DMS 273 (cell line): ENCODE data around the gene ZNF133.
"Not testable (repeated sequence)": the region's sequence is repeated elsewhere in the genome, so short reads cannot be mapped to it uniquely, and the experiment has no call there.

Source experiments
- DNase-seq: peaks from one replicate; lab custom pipeline; 2025; ENCODE audit not compliant: unreplicated experiment; lab: John Stamatoyannopoulos, UW

Gene ZNF133

DNA sequence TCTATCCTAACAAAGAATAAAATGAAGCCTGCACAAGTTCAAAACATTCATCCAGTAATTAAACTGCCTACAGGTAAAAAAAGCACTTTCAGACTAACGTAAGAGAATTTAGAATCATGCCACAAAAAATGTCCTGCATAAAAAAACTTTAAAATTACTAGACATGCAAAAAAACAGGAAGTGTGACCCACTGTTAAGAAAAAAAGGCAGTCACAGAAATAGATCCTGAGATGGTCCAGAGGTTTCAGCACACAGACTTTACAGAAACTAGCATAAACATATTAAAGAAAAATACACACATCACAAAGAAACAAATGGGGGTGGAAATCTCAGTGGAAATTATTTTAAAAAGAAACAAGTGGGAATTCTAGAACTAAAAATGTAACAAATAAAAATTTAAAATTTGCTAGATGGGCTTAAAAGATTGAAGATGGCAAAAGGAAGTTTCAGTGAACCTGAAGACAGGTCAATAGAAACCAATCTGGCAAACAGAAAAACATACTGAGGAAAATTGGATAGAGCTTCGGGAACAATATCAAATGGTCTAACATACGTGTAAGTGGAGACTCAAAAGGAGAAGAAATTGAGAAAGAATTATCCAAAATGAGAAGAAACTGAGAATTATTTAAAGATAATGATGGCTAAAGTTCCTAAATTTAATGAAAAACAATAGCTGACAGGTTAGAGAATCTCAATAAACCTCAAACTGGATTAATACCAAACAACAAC lies 3.4 kb upstream of the ZNF133 start:
- DNase-seq = peak; percentile 13

DNA sequence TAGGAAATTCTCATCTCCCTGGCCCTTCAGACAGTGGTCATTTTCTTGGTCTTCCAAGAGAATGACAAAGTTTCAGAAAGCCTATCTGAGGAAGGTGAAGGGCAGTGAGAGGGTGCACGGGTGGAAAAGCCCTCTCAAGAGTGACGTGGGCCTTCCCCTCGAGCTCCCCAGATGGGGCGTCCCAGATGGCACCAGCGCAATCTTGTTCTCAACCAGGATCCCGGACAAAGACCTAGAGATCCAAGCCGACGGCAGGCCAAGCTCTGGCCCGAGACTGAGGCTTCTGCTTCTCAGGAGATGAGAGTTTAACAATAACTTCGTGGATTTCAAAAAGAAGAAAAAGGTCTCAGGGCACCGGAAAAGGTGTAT lies 797 bp upstream of the ZNF133 start:
- DNase-seq = peak; percentile 72

DNA sequence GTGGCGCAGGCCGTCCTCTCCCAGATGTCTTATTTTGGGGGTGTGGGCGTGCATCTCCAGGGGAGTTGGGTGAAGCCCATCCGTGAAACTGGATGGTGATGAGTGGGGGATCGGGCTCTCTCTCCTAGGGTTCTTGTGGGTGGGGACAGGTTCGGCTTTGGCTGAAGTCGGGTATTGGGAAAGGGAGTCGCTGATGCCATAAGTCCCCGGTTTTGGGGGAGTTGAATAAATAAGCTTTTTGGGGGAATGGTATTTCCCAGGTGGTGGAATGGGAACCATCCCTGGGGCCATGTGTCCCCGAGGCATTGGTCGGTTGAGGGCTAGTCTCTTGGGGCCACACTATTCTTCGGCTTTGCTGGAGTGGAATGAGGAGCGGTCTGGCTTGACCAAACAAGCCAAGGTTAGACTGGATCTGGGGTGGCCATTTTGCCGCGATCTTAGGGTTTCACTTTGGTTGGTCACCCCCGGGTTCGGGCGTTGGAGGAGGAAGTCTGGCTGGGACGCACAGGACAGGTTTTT lies 481 bp downstream of the ZNF133 start:
- DNase-seq = peak; percentile 43

DNA sequence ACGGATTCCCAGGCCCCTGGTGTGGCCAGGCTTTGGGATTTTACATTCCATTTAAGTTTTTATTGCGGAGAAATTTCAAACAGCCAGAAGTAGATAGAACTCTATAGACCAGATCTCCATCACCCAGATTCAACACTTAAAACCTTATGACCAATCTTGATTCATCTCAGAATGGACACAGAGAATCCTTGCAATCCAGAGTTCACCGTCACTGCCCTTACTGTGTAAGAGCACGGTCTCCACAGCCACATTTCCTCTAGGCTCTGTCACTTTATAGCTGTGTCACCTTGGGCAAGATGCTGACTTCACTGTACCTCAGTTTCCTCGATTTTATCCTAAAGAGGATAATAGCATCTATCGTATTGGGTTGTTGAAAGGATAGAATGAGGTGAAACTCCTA lies 979 bp downstream of the ZNF133 start:
- DNase-seq = no peak

DNA sequence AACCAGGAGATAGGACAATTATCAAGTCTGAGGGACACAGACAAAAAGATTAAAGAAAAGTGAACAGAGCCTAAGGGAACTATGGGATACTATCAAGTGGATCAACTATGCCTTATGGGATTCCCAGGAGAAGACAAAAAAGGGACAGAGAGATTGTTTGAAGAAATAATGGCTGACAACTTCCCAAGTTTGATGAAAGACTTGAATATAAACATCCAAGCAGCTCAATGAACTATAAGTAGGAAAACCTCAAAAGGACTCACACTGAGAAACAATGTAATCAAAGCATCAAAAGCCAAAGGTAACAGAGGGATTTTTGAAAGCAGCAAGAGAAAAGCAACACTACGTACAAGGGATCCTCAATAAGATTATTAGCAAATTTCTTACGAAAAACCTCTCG lies 11.0 kb downstream of the ZNF133 start:
- DNase-seq = no peak

DNA sequence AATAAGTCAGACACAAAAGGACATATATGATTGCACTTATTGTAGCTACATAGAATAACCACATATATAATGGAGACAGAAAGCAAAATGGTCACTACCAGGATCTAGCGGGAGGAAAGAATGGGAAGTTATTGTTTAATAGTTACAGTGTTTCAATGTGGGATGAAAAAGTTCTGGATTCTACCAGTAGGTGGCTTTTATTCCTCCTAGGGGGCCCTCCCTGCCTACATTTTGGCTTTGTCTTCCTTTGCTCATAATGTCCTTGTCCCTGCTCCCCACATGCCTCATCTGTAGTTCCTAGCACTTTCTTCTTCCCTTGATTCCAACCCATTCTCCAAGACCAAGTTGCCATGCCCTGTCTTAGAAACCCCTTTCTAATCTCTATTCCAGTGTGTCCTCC lies 16.3 kb downstream of the ZNF133 start:
- peak; percentile 25 for DNase-seq

DNA sequence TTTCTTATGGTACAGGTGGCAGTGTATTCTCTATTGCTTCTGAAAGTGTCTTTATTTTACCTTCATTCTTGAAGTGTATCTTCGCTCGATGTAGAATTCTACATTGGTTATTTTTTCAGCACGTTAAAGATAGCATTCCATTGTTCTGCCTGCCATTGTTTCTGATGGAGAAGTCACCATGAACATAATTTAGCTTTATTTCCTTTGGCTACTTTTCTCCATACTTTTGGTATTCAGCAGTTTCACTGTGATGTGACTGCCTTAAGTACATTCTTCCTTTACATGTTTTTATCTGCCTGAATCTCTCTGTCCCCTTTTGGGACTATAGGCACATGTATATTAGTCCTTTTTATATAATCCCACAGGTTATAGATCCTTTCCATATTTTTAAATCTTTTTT lies 19.0 kb downstream of the ZNF133 start:
- DNase-seq = no peak

DNA sequence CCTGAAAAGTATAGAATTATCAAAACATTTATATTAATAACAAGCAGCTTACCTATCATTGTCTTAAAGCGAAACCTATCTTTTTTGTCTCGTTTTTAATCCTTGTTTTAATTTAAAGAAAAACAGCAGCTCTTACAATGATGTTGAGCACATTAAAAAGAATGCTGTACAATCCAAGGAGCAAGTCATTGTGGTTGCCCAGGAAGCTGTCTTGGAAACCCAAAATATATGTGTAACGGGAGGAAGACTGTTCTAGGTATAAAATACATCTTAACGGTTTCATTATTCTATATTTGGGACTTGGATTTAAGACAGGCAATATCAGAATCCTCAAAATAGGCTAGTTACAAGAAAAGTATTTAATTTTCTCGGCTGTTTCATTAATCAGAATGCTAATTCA lies 21.7 kb downstream of the ZNF133 start:
- DNase-seq = no peak

DNA sequence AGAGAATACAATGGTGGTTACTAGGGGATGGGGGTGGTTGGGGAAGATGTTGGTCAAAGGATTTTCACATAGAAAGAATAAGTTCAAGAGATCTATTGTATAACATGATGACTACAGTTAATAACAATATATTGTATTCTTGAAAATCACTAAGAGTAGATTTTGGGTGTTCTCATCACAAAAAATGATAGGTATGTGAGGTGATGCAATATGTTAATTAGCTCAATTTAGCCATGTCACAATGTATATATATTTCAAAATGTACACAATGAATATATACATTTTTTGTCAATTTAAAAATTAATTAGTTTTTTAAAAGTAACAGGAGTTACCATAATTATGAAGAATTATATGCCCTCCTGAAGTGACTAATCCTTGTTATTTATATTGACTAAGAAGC lies 22.3 kb downstream of the ZNF133 start:
- DNase-seq = no peak

DNA sequence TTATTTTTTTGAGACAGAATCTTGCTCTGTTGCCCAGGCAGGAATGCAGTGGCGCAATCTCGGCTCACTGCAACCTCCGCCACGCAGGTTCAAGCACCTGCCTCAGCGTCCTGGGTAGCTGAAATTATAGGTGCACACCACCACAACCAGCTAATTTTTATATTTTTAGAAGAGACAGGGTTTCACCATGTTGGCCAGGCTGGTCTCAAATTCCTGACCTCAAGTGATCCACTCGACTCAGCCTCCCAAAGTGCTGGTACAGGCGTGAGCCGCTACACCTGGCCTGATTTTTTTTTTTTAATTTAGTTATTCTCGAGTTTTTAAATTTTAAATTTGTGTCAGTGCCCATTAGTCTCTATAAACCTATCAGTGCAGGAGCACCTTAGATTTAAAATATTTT lies 24.4 kb downstream of the ZNF133 start:
- DNase-seq = no peak

DNA sequence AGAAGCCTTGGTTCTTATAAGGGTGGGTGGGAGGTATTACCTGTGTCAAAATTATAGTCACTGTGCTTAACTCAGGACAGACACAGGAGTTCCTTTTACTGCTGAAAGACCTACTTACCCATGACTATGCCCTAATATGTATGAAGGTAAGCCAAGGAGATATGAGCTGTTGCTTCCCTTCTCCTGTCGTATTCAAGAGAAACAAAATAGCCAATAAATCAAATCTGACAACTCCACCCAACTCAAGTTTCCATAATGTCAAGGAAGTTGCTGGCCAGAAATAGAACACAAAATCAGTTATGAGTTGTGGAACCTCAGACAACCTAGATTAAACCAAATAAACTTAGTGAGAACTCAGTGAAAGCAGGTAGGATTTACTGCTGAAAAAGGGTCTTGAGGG lies 25.1 kb downstream of the ZNF133 start:
- no peak for DNase-seq

DNA sequence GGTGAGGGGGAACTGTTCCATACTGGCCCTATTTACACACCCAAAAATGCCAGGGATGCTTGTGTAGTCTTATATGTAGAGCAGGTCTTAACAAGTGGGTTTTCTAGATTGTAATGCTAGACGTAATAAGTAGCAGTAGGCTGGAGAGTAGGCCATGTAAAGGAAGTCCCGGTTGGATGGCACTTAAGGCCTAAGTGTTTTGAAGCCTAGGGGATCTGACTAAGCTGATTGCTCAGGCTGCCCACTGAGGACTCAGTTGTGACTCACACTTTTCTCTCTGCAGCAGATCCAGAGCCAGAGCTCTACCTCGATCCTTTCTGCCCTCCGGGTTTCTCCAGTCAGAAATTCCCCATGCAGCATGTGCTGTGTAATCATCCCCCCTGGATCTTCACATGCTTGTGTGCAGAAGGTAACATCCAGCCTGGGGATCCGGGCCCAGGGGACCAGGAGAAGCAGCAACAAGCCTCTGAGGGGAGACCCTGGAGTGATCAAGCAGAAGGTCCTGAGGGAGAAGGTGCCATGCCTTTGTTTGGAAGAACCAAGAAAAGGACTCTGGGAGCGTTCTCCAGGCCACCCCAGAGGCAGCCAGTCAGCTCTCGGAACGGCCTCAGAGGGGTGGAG lies 26.6 kb downstream of the ZNF133 start:
- no peak for DNase-seq

DNA sequence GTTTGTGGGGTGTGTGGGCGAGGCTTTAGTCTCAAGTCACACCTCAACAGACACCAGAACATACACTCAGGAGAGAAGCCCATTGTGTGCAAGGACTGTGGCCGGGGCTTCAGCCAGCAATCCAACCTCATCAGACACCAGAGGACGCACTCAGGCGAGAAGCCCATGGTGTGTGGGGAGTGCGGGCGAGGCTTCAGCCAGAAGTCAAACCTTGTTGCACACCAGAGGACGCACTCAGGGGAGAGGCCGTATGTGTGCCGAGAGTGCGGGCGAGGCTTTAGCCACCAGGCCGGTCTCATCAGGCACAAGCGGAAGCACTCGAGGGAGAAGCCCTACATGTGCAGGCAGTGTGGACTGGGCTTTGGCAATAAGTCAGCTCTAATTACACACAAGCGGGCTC lies 27.8 kb downstream of the ZNF133 start:
- DNase-seq = no peak

DNA sequence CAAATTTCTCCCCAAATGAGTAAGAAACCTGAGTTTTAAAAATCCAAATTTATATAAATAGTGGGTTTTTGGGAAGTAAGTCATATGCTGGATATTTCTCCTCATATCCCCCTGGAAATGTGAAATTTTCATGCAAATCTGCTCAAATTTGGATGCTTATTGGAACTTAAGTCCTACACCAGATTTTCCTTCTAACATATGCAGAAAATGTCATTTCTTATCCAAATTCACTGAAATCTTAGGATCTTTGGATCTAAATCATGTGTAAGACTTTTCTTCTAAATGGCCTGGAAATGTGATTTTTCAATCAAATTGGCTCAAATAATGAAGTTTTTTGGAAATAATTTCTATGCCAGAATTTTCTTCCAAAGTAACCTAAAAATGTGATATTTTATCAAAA lies 33.0 kb downstream of the ZNF133 start:
- no peak for DNase-seq

DNA sequence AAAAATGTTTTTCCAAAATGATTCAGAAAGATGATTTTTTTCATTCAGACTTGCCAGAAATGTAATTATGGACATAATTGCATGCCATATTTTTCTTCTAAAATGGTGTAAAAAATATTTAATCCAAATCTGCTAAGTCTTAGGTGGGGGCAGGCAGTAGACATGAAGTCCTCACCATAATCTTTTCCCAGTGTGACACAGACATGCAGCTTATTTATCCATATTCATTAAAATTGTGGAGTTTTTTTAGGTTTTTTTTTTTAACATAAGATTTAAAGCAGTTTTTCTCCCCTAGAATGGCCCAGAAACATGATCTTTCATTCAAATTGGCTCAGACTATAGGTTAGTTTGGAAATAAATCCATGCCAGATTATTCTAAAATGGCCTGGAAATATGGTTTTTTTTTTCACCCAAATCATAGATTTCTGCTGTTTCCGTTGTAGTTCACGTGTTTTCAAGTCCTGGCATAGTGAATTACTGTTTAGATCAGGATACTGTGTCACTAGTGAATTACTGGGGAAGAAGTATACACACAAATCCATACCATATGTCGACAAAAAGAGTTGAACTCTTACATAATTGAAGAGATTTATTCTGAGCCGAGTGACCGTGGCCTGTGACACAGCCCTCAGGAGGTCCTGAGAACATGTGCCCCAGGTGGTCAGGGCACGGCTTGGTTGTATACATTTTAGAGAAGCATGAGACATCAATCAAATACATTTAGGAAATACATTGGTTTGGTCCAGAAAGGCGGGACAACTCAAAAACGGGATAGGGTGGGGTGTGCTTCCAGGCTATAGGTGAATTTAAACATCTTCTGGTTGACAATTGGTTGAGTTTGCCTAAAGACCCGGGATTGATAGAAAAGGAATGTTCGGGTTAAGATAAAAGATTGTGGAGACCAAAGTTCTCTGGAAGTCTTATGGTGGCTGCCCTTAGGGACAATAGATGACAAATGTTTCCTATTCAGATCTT lies 33.9 kb downstream of the ZNF133 start:
- no peak for DNase-seq

DNA sequence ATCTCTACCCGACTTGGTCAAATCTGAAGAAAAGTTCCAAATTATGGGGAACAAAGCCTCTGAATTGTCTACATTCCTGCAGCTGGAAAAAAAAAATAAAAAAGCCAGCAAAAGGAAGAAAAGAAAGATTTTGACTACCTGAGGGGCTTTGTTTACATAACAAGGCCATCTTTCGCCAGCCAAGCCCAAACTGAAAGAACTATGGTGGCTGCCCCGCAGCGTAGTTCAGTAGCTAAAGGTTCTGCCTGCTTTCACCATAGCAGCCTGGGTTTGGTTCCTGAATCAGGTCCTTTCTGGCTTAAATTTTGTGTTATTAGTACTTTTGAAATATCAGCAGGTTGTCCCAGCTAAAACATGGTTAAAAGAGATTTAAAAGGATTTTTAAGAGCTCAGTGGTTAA lies 35.4 kb downstream of the ZNF133 start:
- no peak for DNase-seq

DNA sequence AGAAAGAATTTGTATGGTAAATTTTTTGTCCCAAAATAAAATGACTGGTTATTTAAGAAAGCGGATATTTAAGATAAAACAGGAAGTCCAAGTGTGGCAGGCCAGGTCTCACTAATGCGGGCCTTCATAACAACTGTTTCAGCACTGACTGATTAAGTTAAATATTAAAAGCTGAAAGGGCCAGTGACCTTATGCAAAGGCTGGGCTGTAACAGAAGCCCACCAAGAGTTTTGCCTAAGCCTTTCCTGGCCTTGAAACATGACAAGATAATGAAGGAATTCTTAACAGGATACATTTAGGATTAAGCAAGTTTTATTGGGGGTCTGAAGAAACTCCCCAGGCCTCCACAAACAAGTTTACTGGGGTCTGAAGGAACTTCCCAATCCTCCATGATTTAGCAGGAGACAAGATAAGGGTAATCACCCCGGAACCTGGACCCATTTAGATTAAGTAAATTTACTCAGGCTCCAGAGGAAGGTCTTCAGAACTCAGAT lies 36.3 kb downstream of the ZNF133 start:
- DNase-seq = no peak

DNA sequence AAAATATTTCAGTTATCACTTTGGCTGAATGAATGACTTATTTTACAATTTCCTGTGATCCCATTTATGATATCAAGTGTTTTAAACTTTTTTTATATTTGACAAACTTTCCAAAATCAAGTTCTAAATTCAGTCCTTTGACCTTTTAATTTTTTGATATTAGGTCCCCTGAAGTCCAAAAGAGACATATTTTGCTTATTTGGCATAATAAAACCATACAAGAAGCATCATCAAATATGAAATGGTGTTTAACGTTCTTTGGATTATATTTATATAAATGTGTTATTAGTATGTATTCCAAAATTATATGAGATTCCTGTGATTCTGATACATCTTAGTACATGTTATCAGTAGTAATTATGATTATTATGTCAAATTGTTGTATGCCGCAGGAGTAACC lies 38.7 kb downstream of the ZNF133 start:
- no peak for DNase-seq

DNA sequence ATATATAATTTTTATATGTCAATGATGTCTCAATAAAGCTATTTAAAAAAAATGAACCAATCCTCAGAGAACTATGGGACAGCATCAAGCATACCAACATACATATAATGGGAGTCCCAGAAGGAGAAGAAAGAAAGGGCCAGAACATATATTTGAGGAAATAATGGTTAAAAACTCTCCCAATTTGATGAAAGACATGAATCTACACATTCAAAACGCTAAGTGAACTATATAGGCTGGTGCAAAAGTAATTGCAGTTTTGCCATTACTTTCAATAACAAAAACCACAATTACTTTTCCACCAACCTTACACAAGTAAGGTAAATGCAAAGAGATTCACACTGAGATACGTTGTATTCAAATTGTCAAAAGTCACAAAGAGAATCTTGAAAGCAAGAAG lies 43.4 kb downstream of the ZNF133 start:
- no peak for DNase-seq

DNA sequence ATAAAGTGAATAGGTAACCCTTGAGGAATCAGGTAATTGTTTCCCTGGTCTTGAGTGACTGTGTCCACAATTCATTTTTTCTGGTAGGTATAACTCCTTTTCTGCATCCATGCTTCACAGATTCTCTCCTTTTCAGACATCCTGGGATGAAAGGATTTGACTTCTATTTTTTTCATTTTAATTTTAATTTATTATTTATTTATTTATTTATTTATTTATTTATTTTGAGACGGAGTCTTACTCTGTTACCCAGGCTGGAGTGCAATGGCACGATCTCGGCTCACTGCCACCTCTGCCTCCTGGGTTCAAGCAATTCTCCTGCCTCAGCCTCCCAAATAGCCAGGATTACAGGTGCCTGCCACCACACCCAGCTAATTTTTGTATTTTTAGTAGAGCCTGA lies 61.4 kb downstream of the ZNF133 start:
- DNase-seq = not testable (repeated sequence)

DNA sequence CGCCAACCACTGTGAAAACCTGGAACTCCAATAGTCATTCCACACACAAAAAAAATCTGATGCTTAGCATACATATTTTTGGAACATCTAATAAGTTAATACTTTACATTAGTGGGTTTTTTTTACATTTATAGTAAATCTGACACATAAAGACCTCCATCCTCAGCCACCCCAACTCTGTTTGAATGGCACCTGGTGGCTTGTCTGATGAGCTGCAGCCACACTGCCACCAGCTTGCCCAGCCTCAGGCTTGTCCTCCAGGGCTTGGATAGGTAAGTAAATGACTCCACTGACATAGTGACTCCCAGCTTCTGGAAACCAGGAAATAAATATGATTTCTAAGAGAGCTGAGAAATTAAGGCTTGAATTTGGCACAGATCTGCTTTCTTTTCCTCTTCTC lies 71.5 kb downstream of the ZNF133 start:
- no peak for DNase-seq

DNA sequence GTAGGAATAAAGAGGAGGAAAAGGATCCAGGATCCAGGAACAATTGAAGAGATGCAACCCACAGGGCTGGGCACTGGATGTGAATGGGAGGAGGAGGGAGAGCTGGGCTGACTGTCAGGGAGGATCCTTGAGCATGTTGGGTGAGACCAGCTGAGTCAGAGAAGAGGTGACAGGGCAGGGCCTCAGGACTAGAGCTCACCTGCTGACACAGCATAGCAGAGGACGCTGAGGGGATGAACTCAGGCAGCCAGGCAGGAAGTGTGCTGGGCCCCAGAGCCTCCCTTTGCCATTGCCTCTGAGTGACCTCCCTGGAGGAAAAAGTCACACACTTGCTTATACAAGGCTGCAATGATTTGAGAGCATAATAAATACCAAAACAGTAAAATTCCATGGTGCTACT lies 72.3 kb downstream of the ZNF133 start:
- DNase-seq = no peak
